GM12892 (cell line): ENCODE results near the gene MED13L.
"Not testable (repeated sequence)": the region's sequence is repeated elsewhere in the genome, so short reads cannot be mapped to it uniquely, and the experiment has no call there.

Source experiments
- DNase-seq: peaks from one replicate; pipeline ENCODE4 v3.0.0; 2011; ENCODE audit not compliant: insufficient read length
- FAIRE-seq: peaks from 2 replicates; lab custom pipeline; 2011; peaks lifted over from hg19 to GRCh38; lab: Jason Lieb, UNC
- POLR2A ChIP-seq: IDR thresholded peaks from 2 replicates; pipeline ENCODE4 v1.6.1; 2011; ENCODE audit warnings: low read depth, low read length, control low read depth
- POLR2AphosphoS5 ChIP-seq: IDR thresholded peaks from 2 replicates; pipeline ENCODE4 v1.6.1; 2011; ENCODE audit warnings: low read depth, low read length, control low read depth
- TAF1 ChIP-seq: IDR thresholded peaks from 2 replicates; pipeline ENCODE4 v1.6.1; 2011; ENCODE audit warnings: low read depth, mild to moderate bottlenecking, control low read depth, low read length, borderline replicate concordance

Gene MED13L

DNA sequence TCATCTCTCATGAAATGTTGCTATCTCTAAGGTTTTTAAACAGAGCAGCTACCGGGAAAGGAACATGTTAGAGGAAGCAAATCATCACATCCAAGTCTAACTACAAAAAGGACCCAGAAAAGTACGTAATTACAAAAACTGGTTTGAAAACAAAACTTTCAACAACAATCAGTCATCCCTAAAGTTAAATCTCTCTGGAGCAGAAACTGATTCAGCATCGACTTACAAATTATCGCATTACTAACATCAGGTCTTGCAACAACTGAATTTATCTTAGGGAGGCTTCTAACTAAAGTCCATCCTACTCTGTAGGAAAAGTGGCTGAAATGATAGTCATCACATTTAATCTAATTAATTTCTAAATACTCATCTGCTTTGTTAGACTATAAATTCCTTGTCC lies 137.0 kb downstream of the MED13L start:
- DNase-seq (no peak), FAIRE-seq (no peak)
- no peak for TF ChIP-seq POLR2AphosphoS5
- no peak for TF ChIP-seq TAF1
- TF ChIP-seq POLR2A = no peak

DNA sequence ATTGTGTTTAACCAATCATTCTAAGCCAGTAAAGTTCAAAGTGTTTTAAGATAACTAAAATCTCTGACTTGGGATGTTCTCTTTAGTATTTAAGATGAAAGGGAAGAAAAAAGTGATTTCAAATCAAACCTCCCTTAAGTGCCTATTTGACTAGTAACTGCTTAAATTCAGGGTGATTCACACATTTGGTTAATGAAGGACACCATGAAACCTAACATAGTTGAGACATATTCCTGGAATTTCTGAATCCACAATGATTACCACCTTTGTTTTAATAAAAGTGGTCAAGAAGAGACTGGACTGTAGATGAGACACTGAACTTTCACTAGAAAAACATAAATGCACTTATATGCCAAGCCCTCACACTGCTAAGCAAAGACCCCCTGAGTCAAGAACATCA lies 138.7 kb downstream of the MED13L start:
- TF ChIP-seq POLR2A (no peak), POLR2AphosphoS5 (no peak), TAF1 (no peak)
- no peak for DNase-seq
- FAIRE-seq = no peak

DNA sequence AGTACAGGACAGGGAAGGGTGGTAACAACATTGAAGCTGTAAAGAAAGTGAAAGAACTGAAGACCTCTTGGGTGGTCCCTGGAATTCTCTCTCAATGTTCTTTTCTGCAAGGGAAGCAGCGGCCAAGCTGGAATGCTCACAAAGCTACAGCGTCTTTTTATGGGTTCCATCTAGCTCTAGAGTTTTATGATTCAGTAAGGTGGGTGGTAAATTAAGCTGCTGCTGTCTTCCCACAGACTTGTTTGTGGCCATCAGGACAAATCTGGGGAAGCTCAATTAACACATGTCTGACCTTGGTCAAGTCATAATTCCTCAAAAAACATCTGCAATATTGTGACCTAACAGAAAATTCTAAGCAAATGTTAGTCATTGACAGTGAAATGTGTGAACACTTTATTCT lies 139.1 kb downstream of the MED13L start:
- no peak for FAIRE-seq
- no peak for DNase-seq
- TF ChIP-seq TAF1 (no peak), POLR2A (no peak), POLR2AphosphoS5 (no peak)

DNA sequence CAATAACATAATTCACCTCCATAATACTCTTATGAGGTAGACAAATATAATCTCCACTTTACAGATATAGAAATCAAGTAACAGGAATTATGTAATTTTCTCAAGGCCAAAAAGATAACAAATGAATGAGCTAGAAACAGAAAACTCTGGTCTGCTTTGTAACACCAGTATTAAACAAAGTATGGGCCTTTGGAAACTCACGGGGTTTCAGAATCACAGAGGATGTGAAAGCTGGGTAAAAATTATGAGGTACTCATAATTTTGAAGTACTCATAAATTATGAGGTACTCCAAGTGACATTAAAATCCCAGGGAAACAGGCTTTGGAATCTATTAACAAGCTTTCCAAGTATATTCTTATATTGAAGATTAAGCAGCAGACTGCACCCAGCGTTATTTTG lies 140.2 kb downstream of the MED13L start:
- TF ChIP-seq POLR2AphosphoS5 = no peak
- TF ChIP-seq POLR2A = no peak
- TF ChIP-seq TAF1 = no peak
- no peak for DNase-seq
- FAIRE-seq = no peak

DNA sequence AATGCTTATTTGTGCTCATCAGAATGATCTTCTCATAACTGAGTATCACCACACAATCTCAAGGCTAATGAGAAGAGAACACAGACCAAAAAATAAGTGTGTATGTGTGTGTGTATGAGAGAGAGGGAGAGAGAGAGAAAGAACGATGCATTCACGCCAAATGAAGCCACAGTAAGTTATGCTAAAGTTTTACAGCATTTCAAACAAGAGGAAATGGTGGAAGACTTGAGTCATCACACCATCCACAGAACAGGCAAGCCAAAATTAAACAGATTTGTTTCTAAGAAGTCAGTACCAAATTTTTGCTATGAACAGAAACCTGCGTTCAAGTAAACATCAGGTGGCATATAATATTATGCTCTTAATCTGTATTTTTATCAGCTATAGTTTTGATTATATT lies 141.2 kb downstream of the MED13L start:
- FAIRE-seq (no peak), DNase-seq (no peak)
- TF ChIP-seq POLR2A (no peak), POLR2AphosphoS5 (no peak), TAF1 (no peak)

DNA sequence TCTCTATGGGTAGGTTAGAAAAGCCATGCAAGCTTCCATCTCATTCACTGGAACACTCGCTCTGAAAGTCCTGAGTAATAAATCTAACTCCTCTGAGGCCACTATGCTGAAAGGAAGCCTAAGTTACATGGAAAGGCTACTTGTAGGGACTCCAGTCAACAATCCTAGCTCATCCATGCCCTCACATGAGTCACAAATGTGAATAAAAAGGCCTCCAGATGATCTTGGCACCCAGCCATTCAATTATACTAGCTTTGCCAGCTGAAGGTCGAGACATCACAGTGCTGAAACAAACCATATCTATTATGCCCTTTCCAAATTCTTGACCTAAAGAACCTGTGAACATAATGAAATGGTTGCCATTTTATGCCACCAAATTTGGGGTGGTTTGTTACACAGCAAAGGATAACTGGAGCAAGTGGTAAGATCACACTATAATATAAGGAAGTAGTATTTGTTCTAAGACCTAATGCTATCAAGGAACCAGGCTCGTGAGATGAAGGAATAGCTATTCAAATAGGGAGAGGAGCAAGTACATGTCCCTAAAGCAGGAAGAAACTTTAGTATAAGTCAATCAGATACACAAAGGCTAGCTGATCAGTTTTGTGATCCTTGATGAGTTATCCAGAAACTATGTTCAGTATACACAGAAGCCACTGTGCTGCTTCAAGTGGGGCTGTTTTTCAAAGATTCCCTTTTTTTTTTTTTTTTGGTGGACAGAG lies 142.1 kb downstream of the MED13L start:
- TF ChIP-seq POLR2AphosphoS5 = no peak
- no peak for TF ChIP-seq TAF1
- no peak for TF ChIP-seq POLR2A

DNA sequence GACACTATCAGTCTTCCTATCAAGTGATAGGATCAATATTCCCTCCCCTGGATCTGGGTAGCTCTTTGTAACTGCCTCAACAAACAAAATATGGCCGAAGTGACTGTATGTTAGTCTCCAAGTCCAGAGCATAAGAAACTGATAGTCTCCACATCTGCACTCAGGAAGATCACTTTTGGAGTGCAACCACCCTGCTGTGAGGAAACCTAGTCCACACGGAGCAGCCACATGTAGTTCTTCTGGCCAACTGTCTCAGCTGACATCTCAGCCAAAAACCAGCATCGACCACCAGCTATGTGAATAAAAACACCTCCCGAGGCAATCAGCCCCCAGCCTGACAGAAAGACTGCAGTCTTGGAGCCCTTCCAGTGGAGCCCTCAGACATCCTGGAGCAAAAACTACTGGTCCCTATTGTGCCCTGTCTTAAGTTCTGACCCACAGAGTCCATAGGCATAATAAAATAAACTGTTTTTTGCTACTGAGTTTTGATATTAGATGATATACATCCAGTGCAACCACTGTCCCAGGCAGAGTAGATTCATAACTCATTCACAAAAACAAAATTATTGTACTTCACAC lies 143.8 kb downstream of the MED13L start:
- no peak for DNase-seq
- FAIRE-seq = no peak
- no peak for TF ChIP-seq POLR2AphosphoS5
- no peak for TF ChIP-seq TAF1
- TF ChIP-seq POLR2A = no peak

More for the DNA sequence above, 142.1 kb downstream of the MED13L start:
- DNase-seq (no peak), FAIRE-seq (no peak)

DNA sequence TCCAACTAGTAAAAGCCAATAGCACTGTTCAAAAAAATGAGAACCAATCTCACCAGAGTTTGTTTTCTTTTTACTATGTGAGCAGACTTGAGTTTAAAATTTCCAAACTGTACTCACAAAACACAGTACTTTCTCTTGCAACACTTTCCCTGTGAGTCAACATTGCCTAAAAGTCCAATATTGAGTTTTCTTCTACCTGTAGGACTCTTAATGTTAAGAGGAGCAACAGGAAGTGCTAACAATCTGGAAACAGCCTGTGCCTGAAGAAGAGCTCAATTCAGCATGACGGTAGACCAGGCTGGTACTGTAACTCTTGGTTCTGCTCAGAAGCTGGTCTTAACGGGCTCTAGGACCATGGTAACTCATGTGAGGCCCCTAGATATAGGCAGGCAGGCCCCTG lies 144.3 kb downstream of the MED13L start:
- DNase-seq = no peak
- TF ChIP-seq TAF1 (no peak), POLR2AphosphoS5 (no peak), POLR2A (no peak)
- FAIRE-seq = no peak

DNA sequence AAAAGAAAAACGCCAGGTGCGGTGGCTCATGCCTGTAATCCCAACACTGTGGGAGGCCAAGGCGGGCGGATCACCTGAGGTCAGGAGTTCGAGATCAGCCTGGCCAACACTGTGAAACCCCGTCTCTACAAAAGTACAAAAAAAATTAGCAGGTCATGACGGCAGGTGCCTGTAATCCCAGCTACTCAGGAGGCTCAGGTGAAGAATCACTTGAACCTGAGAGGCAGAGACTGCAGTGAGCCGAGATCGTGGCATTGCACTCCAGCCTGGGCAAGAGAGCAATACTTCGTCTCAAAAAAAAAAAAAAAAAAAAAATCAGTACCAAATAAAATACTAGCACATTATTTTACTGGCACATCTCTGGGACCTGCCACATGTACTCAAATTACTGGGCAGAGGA lies 145.5 kb downstream of the MED13L start:
- DNase-seq, FAIRE-seq: not testable (repeated sequence)

DNA sequence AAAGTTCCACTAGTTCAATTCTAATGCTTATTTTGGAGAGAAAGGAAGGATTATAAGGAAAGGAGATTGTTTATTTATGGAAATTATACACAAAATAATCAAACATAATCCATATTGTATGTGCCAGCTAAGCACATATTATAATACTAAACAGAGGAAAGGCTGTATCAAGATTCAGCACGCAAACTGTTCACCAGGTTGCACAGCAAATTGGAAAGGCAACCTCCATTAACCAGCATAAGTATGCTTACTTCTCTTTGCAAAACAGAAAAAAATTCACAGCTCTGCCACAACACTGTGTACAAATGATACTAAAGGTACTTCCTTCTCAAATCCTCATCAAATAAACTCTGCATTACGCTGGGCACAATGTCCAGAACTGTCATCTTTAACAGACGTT lies 146.3 kb downstream of the MED13L start:
- FAIRE-seq = no peak
- DNase-seq = no peak

DNA sequence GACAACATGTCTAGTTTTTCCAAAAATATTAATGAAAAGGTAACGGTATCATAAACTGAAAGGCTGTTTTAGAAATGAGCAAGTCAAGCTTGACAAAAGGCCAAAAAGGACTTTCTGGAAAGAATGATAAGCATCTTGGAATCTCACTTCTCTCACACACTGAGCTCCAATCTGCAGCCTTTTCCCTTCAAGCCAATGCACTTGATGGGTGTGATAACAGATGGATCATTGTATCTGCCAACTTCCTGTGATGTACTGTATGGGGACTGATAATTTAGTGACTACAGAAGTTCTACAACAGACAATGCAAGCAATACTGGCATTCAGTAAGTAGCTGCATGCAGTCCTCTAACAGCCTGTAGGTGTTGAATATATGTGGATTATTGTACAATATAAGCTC lies 147.1 kb downstream of the MED13L start:
- DNase-seq = no peak
- TF ChIP-seq POLR2AphosphoS5 (no peak), TAF1 (no peak), POLR2A (no peak)
- FAIRE-seq = no peak

More for the DNA sequence above, 146.3 kb downstream of the MED13L start:
- no peak for TF ChIP-seq POLR2A
- TF ChIP-seq POLR2AphosphoS5 = no peak
- TF ChIP-seq TAF1 = no peak

DNA sequence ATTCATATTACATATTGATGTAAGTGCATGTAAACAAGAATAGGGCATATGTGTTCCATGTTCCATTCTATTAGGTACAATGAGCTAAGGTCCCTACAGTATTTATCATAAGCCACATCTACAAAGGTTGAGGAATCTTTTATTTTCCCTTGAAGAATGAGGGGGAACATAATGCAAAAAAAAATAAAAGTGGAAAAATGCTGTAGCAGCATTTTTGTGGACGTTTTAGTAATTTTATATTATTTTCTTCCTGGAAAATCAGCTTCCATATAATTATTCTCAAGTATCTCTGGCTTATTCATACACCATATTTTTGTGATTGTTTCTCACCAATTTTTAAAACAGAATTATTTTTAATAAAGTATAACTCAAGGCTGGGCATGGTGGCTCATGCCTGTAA lies 148.7 kb downstream of the MED13L start:
- no peak for DNase-seq
- no peak for FAIRE-seq
- TF ChIP-seq POLR2A = no peak
- no peak for TF ChIP-seq TAF1
- no peak for TF ChIP-seq POLR2AphosphoS5

DNA sequence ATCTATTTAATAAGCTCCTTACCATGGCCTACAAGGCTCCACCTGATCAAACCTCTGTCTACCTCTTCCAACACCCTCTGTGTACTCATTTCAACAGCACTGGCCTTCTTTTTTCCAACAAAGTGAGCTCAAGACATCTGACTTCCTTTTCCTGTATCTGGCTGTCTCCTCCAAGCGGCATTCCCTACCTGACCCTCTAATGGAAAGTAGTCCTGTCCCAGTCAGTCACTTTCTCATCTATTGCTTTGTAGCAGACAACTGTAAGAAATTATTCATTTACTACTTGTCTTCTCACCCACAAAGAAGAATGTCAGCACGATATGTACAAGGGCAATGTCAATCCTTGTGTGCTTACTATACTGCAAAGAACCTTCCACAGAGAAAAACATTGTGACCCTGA lies 149.6 kb downstream of the MED13L start:
- TF ChIP-seq POLR2AphosphoS5 (no peak), POLR2A (no peak), TAF1 (no peak)
- FAIRE-seq (no peak), DNase-seq (no peak)
